DOHH2 (cell line): ENCODE measurements around the gene KRTAP19-7.

Source experiments
- H3F3A ChIP-seq: fragments of 200-600 bp; sonication (generic), shearing (Covaris generic); 2 replicates; pipeline ENCODE4 v1.6.0; 2016; ENCODE audit warnings: antibody characterized with exemption, mild to moderate bottlenecking; ENCODE audit not compliant: control insufficient read depth, insufficient read depth
- H3K27ac ChIP-seq: fragments of 200-600 bp; sonication (generic); 2 replicates; pipeline ENCODE4 v1.5.1; 2014; ENCODE audit warnings: low read depth, mild to moderate bottlenecking, low read length, moderate library complexity
- H3K27me3 ChIP-seq: fragments of 200-600 bp; sonication (generic); 2 replicates; pipeline ENCODE4 v1.6.1; 2014; ENCODE audit warnings: mild to moderate bottlenecking, low read length, mixed read lengths; ENCODE audit not compliant: control insufficient read depth
- H3K36me3 ChIP-seq: fragments of 200-600 bp; sonication (generic); 2 replicates; pipeline ENCODE4 v1.6.1; 2014; ENCODE audit warnings: mild to moderate bottlenecking, low read length, moderate library complexity, mixed read lengths; ENCODE audit not compliant: control insufficient read depth
- H3K4me1 ChIP-seq: fragments of 200-600 bp; sonication (generic); 2 replicates; pipeline ENCODE4 v1.6.1; 2014; ENCODE audit warnings: mild to moderate bottlenecking, low read length, mixed read lengths; ENCODE audit not compliant: control insufficient read depth
- H3K4me2 ChIP-seq: fragments of 200-600 bp; sonication (generic); 2 replicates; pipeline ENCODE4 v1.6.0; 2014; ENCODE audit warnings: mild to moderate bottlenecking, low read length, moderate library complexity
- H3K4me3 ChIP-seq: fragments of 200-600 bp; sonication (generic); 2 replicates; pipeline ENCODE4 v1.5.1; 2014; ENCODE audit warnings: mild to moderate bottlenecking, low read length, mixed read lengths
- H3K79me2 ChIP-seq: fragments of 200-600 bp; sonication (generic); 2 replicates; pipeline ENCODE4 v1.6.1; 2014; ENCODE audit warnings: mild to moderate bottlenecking, low read length, mixed read lengths; ENCODE audit not compliant: control insufficient read depth
- H3K9me2 ChIP-seq: fragments of 200-600 bp; sonication (generic); replicated peaks from 2 replicates; pipeline ENCODE4 v1.6.1; 2014; ENCODE audit warnings: mild to moderate bottlenecking, low read length, mixed read lengths; ENCODE audit not compliant: control insufficient read depth
- H3K9me3 ChIP-seq: fragments of 200-600 bp; sonication (generic); 2 replicates; pipeline ENCODE4 v1.6.1; 2014; ENCODE audit warnings: antibody characterized with exemption, low read length, mixed read lengths; ENCODE audit not compliant: control insufficient read depth, insufficient read depth
- H4K20me1 ChIP-seq: fragments of 200-600 bp; sonication (generic); 2 replicates; pipeline ENCODE4 v1.6.0; 2014; ENCODE audit warnings: low read depth, mild to moderate bottlenecking, antibody characterized with exemption, low read length, moderate library complexity; ENCODE audit not compliant: control insufficient read depth, insufficient read depth
- CTCF ChIP-seq: fragments of 200-600 bp; sonication (generic); IDR thresholded peaks from one replicate; pipeline ENCODE4 v1.5.1; 2014; ENCODE audit warnings: antibody characterized with exemption, mild to moderate bottlenecking, low read depth, low read length; ENCODE audit not compliant: poor library complexity, severe bottlenecking
- EZH2phosphoT487 ChIP-seq: fragments of 200-600 bp; sonication (generic); IDR thresholded peaks from 2 replicates; pipeline ENCODE4 v1.6.1; 2017; ENCODE audit warnings: borderline replicate concordance, mild to moderate bottlenecking, antibody characterized with exemption, low read length, moderate library complexity, mixed read lengths

Gene KRTAP19-7

GRCh38 chr21:30563630-30564029 is 2.5 kb upstream of the KRTAP19-7 start:
- H3K4me2 ChIP-seq, result no peak overlapping the region
- H3K9me3 ChIP-seq, result no peaks in the 10 kb centered on the region
- no peaks in the 10 kb centered on the region for H3K36me3 ChIP-seq
- no peaks in the 10 kb centered on the region for H3F3A ChIP-seq
- no peaks in the 10 kb centered on the region for H3K4me1 ChIP-seq
- no peaks in the 10 kb centered on the region for H3K79me2 ChIP-seq
- no peak overlapping the region for H3K4me3 ChIP-seq
- H3K27me3 ChIP-seq, result no peaks in the 10 kb centered on the region
- no peaks in the 10 kb centered on the region for H4K20me1 ChIP-seq
- no peak for TF ChIP-seq EZH2phosphoT487
- TF ChIP-seq CTCF, result no peak
- H3K9me2 ChIP-seq, result no peaks in the 10 kb centered on the region
- H3K27ac ChIP-seq, result no peak overlapping the region

GRCh38 chr21:30563072-30563471 is 2.0 kb upstream of the KRTAP19-7 start:
- H3K4me2 ChIP-seq, result no peak overlapping the region
- H3K27me3 ChIP-seq, result no peaks in the 10 kb centered on the region
- no peaks in the 10 kb centered on the region for H3F3A ChIP-seq
- no peak overlapping the region for H3K27ac ChIP-seq
- H3K9me3 ChIP-seq, result no peaks in the 10 kb centered on the region
- H3K4me3 ChIP-seq, result no peak overlapping the region
- no peaks in the 10 kb centered on the region for H3K9me2 ChIP-seq
- no peaks in the 10 kb centered on the region for H3K4me1 ChIP-seq
- H4K20me1 ChIP-seq, result no peaks in the 10 kb centered on the region
- H3K36me3 ChIP-seq, result no peaks in the 10 kb centered on the region
- H3K79me2 ChIP-seq, result no peaks in the 10 kb centered on the region
- TF ChIP-seq CTCF (no peak), EZH2phosphoT487 (no peak)

GRCh38 chr21:30561957-30562356 is 843 bp upstream of the KRTAP19-7 start:
- H3K4me2 ChIP-seq, result no peak overlapping the region
- H3K4me3 ChIP-seq, result no peak overlapping the region
- H3K27me3 ChIP-seq, result no peaks in the 10 kb centered on the region
- no peaks in the 10 kb centered on the region for H3K79me2 ChIP-seq
- H3K36me3 ChIP-seq, result no peaks in the 10 kb centered on the region
- H3K4me1 ChIP-seq, result no peaks in the 10 kb centered on the region
- TF ChIP-seq CTCF, result no peak
- TF ChIP-seq EZH2phosphoT487, result no peak
- no peaks in the 10 kb centered on the region for H3K9me2 ChIP-seq
- H3K9me3 ChIP-seq, result no peaks in the 10 kb centered on the region
- H3F3A ChIP-seq, result no peaks in the 10 kb centered on the region
- H3K27ac ChIP-seq, result no peak overlapping the region
- H4K20me1 ChIP-seq, result no peaks in the 10 kb centered on the region

GRCh38 chr21:30555095-30555494 is 6.0 kb downstream of the KRTAP19-7 start:
- Histone ChIP-seq H4K20me1 (no peaks in the 10 kb centered on the region), H3K4me1 (no peaks in the 10 kb centered on the region), H3K27ac (no peak overlapping the region), H3F3A (no peaks in the 10 kb centered on the region), H3K36me3 (no peaks in the 10 kb centered on the region), H3K27me3 (no peaks in the 10 kb centered on the region), H3K9me3 (no peaks in the 10 kb centered on the region), H3K79me2 (no peaks in the 10 kb centered on the region), H3K4me2 (no peak overlapping the region), H3K9me2 (no peaks in the 10 kb centered on the region), H3K4me3 (no peak overlapping the region)
- TF ChIP-seq CTCF (no peak), EZH2phosphoT487 (no peak)
